Peyer's patch (tissue), 4 donors: ENCODE measurements around the gene SYT6.

Experiments
- POLR2A ChIP-seq, 2 donors: fragments of 450-650 bp; IDR thresholded peaks; one replicate each; pipeline ENCODE4 v1.5.1; 2017; ENCODE audit warnings: antibody characterized with exemption in 2 of 2, mild to moderate bottlenecking in 2 of 2, moderate library complexity in 2 of 2
- TF ChIP-seq, protein P1 (sequence below), 6 experiments: fragments of 450-650 bp in 4 of 6; fragments of 200-600 bp in 2 of 6; sonication (generic) in 1 of 6; IDR thresholded peaks; one replicate each; pipeline ENCODE4 v1.5.1; 2017 to 2019; ENCODE audit warnings: antibody characterized with exemption in 6 of 6, mild to moderate bottlenecking in 3 of 6, moderate library complexity in 1 of 6

GRCh38 chr1:114116086-114116485, 37.6 kb downstream of the SYT6 start:
- no peak for TF ChIP-seq POLR2A (IDR thresholded peaks at IDR 0.05)
- TF ChIP-seq, protein P1, sequence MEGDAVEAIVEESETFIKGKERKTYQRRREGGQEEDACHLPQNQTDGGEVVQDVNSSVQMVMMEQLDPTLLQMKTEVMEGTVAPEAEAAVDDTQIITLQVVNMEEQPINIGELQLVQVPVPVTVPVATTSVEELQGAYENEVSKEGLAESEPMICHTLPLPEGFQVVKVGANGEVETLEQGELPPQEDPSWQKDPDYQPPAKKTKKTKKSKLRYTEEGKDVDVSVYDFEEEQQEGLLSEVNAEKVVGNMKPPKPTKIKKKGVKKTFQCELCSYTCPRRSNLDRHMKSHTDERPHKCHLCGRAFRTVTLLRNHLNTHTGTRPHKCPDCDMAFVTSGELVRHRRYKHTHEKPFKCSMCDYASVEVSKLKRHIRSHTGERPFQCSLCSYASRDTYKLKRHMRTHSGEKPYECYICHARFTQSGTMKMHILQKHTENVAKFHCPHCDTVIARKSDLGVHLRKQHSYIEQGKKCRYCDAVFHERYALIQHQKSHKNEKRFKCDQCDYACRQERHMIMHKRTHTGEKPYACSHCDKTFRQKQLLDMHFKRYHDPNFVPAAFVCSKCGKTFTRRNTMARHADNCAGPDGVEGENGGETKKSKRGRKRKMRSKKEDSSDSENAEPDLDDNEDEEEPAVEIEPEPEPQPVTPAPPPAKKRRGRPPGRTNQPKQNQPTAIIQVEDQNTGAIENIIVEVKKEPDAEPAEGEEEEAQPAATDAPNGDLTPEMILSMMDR (IDR thresholded peaks at IDR 0.05), result no peak
